Posterior cingulate gyrus (tissue), 11 donors: ENCODE results near the gene ACVR2B.

Experiments
- DNase-seq, 10 donors: peaks; one replicate each; pipeline versions ENCODE4 v3.0.0 to v3.0.0-alpha.2; 2020 to 2021; ENCODE audit warnings: mixed read lengths in 3 of 10
- intact Hi-C: fragments of 100-400 bp; cut with DNase I; formaldehyde crosslinking; loops from one replicate; pipeline ENCODE4 v1.15.1; 2023

Gene ACVR2B

GRCh38 chr3:38457111-38458003 lies 3.7 kb downstream of the ACVR2B start:
- DNase-seq = no peak
- intact Hi-C loops = loop anchor here (5.0 to 10.0 kb wide), 2 partner anchors 35 to 293 kb away; partner anchors contain the start of gene OXSR1

DNA sequence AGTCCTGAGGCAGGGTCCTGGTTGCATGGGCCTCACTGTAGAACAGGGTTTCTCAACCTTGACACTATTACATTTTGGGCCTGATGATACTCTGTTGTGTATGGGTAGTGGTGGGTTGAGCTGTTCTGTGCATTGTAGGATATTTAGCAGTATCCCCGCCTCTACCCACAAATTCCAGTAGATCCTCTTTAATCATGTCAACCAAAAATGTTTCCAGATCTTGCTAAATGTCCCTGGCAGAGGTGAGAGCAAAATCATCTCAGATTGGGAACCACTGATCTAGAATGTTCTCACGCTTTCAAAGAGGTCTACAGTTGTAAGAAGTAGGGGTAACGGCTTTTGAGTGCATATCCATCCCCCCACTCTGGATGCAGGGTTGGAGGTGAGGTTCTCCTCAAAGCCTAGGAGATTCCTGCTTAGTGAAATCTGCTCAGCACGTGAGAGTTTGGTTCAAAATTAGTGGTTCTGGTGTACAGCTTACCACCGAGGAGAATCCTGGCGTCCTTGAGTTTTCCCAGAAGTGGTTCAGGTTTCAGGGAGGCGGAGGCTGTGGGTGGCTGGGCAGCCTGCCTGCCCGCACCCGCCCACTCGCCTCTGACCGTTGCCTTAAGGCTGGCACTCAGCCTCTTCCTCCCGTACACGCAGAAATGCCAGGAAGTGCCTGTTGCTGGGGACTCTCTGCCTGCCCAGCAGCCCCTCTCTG lies 5.3 kb downstream of the ACVR2B start:
- DNase-seq = peak in 6 of 10 donors; percentile 34 to 92 (median 70)
- intact Hi-C loops = loop anchor here (5.0 to 10.0 kb wide), 2 partner anchors 33 to 294 kb away; partner anchors contain the start of gene OXSR1

DNA sequence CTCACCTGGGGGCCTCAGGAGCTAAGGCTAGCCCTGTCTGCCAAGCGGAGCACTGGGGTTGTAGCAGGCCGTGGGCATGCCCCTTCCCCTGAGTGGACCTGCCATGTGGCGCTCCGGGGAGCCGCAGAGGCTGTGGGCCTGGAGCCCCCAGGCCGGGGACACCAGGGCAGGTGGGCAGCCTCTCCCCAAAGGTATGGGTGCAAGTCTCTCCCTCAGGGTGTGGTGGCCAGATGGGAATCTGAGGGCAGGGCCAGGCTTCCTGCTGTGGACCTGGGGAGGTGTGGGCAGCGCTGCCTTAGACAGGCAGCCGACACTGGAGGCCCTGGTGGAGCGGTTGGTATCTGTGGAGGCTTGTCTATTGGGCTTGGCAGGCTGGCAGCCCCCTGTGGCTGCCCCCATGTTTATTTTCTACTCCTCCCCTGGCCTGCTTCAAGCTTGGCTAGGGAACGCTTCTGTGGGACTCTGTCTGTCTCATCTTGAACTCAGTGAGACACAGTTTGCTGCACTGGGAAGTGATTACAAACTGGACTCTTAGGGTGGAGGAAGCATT lies 5.9 kb downstream of the ACVR2B start:
- DNase-seq = no peak

GRCh38 chr3:38460377-38461270 lies 6.9 kb downstream of the ACVR2B start:
- DNase-seq = peak in 1 of 10 donors; percentile 78
- intact Hi-C loops = no loop called here

More for the DNA sequence above, 5.9 kb downstream of the ACVR2B start:
- intact Hi-C loops = loop anchor here (5.0 to 10.0 kb wide), 2 partner anchors 33 to 295 kb away; partner anchors contain the start of gene OXSR1

- intact Hi-C loops = no loop called here
- DNase-seq = no peak
These were observed 12.0 kb downstream of the ACVR2B start for GRCh38 chr3:38465588-38466154.

GRCh38 chr3:38468765-38469164 lies 15.1 kb downstream of the ACVR2B start:
- intact Hi-C loops = no loop called here
- no peak for DNase-seq

- intact Hi-C loops = no loop called here
- no peak for DNase-seq
These were observed 16.2 kb downstream of the ACVR2B start for GRCh38 chr3:38469852-38470251.

DNA sequence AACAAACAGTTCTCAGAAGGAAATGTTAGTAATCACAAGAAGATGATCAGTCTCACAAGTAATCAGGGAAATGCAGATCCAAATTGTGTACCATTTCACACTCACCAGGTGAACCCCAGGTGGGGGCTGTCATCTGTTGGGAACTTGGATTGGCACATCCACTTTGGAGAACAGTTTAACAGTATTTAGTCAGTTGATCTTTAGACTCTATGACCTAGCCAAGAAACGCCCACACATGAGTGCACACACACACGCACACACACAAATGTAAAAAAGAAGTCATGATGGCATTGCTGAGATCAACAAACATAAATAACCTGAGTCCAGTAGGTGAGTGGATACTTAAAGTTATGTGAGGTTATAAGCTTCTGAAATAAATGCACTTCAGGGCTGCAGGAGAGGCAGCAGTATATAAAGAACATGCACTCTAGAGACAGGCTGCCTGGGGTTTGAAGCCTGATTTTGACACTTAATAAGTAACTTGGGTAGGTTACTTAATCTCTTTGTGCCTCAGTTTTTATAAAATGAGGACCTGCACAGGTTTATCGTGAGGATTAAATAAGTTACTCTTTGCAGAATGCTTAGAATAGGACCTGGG lies 17.7 kb downstream of the ACVR2B start:
- intact Hi-C loops = no loop called here
- DNase-seq = no peak

DNA sequence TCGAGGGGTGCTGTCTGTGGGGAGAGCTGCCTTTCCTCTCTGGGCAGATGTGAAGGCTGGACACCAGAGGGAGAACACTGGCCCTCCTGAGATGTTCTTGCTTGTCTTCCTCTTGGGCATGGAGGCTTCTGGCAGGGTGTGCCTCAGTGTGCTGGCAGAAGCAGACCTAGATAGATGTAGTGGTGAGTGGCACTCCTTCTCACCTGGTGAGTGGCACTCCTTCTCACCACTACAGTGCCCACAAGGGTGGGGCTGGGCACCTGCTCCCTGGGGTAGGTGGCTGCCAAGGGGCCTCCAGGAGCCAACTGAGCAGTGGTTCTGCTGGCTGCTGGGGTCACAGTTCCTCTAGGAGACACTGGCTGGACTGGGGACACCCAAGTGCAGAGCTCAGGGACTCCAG lies 18.7 kb downstream of the ACVR2B start:
- no peak for DNase-seq
- intact Hi-C loops = no loop called here

- DNase-seq = no peak
These were observed 19.5 kb downstream of the ACVR2B start for GRCh38 chr3:38473229-38473628.

DNA sequence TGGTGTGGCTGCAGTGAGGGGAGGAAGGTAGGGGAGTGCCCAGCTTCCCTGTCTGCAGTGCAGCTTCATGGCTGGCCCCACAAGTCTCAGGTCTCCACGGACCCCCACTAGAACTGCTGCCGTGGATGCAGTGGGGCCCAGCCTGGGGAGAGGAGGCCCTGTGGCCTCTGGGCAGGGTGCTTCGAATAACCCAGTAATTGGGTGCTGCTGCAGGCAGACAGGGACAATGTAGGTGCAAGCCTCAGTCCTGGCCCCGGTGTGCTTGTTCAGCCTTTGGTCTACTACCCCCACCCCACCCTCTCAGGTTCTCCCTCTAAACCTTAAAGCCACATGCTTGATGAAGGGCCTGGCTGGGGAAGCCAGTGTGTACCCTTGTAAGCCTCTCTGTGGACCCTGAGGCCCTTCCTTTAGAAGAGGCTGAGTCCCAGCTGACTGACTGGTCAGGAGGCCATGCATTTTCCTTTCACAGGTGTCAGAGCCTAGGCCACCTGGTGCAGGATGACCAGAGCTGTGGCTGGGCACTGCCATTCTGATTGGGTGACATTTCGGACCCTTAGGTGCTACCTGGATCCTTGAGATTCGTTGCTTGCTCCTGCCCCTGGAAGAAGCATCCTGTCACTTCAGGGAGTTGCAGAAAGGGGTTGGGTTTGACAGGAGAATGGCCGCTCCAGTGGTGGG lies 21.4 kb downstream of the ACVR2B start:
- intact Hi-C loops = no loop called here
- DNase-seq = no peak

More at GRCh38 chr3:38473229-38473628, 19.5 kb downstream of the ACVR2B start:
- intact Hi-C loops = no loop called here

DNA sequence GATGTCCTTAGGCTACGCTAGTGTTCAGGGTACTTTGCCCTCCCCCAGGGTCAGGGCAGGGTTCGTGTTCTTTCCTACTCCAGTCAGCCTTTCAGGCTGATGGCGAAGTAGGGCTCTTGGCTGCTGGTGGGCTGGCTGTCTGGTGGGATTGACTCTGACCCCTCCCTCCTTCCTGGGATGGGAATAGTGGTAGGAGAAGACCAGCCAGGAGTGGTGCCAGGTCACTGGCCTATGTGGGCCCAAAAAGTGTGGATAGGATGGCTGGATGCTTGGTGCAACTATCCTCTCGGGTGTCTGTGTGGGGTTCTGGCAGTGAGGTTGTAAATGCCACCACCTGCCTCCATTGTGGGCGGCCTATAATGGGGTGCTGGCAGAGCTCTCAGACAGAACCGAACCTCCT lies 22.0 kb downstream of the ACVR2B start:
- intact Hi-C loops = no loop called here
- DNase-seq = no peak

GRCh38 chr3:38476157-38476756 lies 22.6 kb downstream of the ACVR2B start:
- intact Hi-C loops = no loop called here
- no peak for DNase-seq

DNA sequence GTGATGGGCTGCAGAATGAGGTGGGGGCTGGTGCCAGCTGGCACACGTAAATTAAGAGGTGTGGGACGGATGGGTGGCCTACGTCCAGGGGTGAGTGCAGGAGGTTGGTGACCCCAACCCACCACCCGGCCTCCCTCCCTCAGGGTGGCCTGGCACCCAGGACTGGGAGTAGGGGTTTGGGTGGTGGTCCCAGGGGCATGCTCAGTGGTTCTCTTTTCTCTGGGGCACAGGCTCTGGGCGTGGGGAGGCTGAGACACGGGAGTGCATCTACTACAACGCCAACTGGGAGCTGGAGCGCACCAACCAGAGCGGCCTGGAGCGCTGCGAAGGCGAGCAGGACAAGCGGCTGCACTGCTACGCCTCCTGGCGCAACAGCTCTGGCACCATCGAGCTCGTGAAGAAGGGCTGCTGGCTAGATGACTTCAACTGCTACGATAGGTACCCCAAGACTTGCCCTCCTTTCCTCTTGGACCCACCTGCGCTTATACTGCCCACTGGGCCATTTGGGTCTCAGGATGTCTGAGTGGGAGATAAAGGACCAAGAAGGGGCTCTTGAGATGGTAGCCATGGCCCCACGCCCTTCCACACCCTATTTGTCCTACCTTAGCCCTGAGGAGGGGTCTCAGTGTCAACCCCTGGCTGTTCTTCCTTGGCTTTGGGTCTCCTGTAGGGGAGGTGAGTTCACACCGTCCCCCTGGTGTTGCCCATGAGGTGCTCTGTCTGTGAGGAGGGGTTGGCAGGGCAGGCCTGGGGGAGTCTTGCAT lies 23.5 kb downstream of the ACVR2B start:
- intact Hi-C loops = no loop called here
- DNase-seq = no peak

DNA sequence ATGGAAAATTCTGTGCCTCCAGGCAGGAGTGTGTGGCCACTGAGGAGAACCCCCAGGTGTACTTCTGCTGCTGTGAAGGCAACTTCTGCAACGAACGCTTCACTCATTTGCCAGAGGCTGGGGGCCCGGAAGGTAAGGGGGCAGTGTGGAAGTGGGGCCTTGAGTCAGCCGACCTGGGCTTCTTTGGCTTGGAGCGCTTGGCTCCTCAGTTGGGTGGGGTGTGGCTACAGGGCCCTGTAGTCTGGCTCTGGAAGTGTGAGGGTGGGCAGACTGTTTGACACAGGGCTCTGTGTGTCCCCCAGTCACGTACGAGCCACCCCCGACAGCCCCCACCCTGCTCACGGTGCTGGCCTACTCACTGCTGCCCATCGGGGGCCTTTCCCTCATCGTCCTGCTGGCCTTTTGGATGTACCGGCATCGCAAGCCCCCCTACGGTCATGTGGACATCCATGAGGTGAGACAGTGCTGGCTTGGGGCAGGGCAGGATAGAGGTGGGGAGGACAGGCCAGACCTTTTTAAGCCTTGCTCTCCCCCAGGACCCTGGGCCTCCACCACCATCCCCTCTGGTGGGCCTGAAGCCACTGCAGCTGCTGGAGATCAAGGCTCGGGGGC lies 24.3 kb downstream of the ACVR2B start:
- peak in 1 of 10 donors; percentile 67 for DNase-seq
- intact Hi-C loops = loop anchor here (2.0 kb wide), 1 partner anchor 131 kb away; the partner anchor contains the start of gene XYLB

DNA sequence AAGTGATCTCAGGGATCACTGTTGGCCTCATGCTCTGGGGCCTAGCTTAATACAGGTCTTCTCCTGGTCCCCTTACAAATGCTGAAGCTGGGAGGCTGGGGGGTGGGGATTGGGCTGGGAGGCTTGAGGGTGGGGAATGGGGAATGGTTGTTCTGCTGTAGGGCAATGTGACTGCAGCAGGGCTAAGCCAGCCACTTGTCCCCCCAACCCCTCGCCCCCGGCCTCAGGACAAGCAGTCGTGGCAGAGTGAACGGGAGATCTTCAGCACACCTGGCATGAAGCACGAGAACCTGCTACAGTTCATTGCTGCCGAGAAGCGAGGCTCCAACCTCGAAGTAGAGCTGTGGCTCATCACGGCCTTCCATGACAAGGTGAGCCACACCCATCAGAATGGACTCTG lies 25.2 kb downstream of the ACVR2B start:
- intact Hi-C loops = loop anchor here (2.0 kb wide), 1 partner anchor 132 kb away; the partner anchor contains the start of gene XYLB
- DNase-seq = no peak
